Measurements from ENCODE around the gene OXT. TPM values are rescaled to one million over a fixed set of nuclear protein-coding genes. Genes with fewer than 3 reads are reported as not detected.
A peak's percentile ranks its signal among the peaks of the same experiment; 100 is the strongest.

The OXT gene
- total and polyA plus RNA-seq, 2 of the 8 experiments (the other 6 are each of a cell fraction or from before 2014, with no cell fraction given), result not detected

DNA sequence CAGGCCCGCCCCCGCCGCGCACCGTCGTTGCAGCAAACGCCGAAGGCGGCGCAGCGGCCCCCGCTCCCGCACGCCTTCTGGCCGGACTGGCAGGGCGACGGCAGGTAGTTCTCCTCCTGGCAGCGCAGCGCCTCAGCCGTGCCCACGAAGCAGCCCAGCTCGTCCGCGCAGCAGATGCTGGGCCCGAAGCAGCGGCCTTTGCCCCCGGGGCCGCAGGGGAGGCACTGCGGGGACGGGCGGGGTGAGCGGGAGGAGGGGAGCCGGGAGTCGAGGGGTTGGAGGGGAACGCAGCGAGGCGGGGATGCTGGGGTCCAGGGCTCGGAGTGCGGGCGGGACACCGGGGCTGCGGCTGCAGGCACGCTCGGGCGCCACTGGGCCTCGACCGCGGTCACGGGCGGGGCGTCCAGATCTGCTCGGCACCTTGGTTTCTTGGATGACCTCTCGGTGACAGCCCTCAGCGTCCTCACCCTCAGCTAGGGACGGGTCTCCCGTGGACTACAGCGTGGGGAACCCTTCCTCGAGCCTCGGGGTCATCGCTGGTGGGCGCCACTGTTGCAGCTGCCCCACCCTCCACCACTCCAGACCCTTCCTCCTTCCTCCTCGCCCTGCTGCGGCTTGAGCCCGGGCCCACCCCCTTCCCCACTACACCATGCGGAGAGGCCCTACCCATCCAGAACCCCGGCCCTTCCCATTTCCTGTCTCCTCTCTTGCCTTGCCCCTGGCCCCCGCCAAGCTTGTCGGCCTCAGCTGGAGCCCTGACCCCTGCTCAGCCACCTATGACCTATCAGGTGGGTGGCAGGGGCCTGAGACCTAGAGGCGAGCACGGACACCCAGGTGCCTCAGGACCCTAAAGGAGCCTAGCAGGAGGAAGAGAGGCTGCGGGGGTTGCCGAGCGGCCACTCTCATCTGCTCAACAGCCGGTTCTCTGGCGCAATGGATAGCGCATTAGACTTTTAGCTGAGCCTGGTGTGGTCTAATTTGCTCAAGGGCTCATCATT lies 11.8 kb downstream of the OXT start:
- peaks cover 27 to 43% (median 37%) of the 10 kb centered on the region in 4 experiments for H3K27me3 ChIP-seq (replicated peaks in 1 of 4; ENCODE audit: control insufficient read depth in 3 of 4, extremely low read depth in 1 of 4, insufficient read depth in 3 of 4, low read length in 3 of 4)
- H3K14ac ChIP-seq (ENCODE audit: insufficient read length), result no peak overlapping the region
- no peak overlapping the region for H3K27ac ChIP-seq (ENCODE audit: low read depth, low read length)
- peak overlapping the region; percentile 15 to 53 (median 32); a peak in 7 of 8 replicates for H3K4me3 ChIP-seq (ENCODE audit: extremely low read depth in 1 of 4, insufficient read depth in 2 of 4, low read depth in 3 of 4, low read length in 4 of 4)
- no peaks in the 10 kb centered on the region for H3K79me2 ChIP-seq (ENCODE audit: control insufficient read depth in 1 of 2, insufficient read depth in 2 of 2, low read length in 2 of 2)
- TF ChIP-seq EZH2 (IDR thresholded peaks at IDR 0.05; ENCODE audit: low read depth, low read length, severe bottlenecking) (peak; percentile 70), RAD21 (IDR thresholded peaks at IDR 0.05 in 1 of 2, conservative IDR thresholded peaks at IDR 0.05 in 1 of 2; ENCODE audit: low read depth in 2 of 2, low read length in 2 of 2) (no peak), KDM4A (IDR thresholded peaks at IDR 0.05; ENCODE audit: low read depth, low read length, severe bottlenecking) (peak; percentile 73), SUZ12 (IDR thresholded peaks at IDR 0.05; ENCODE audit: low read length) (peak; percentile 83), TAF1 (IDR thresholded peaks at IDR 0.05; ENCODE audit: low read depth, low read length) (no peak), CHD1 (IDR thresholded peaks at IDR 0.05; ENCODE audit: low read depth, low read length) (no peak), TAF7 (optimal IDR thresholded peaks at IDR 0.05; ENCODE audit: borderline replicate concordance, low read depth, low read length) (no peak)
- TF ChIP-seq, protein P1, sequence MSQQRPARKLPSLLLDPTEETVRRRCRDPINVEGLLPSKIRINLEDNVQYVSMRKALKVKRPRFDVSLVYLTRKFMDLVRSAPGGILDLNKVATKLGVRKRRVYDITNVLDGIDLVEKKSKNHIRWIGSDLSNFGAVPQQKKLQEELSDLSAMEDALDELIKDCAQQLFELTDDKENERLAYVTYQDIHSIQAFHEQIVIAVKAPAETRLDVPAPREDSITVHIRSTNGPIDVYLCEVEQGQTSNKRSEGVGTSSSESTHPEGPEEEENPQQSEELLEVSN (IDR thresholded peaks at IDR 0.05), result peak; percentile 15; the same call in 1 of the 2 replicates
- peak overlapping the region; percentile 60; the same call in 1 of the 2 replicates for H2BK5ac ChIP-seq (ENCODE audit: low read depth, low read length)
- peak overlapping the region; percentile 48; the same call in 1 of the 2 replicates for H2BK20ac ChIP-seq (ENCODE audit: low read length)
- H3K36me3 ChIP-seq (ENCODE audit: control insufficient read depth in 2 of 4, insufficient read depth in 4 of 4, low read length in 3 of 4), result no peaks in the 10 kb centered on the region
- H4K8ac ChIP-seq (ENCODE audit: extremely low read depth, insufficient read depth, low read length), result peak overlapping the region; percentile 59
- DNase-seq (ENCODE audit: low read depth in 1 of 2, low spot score in 2 of 2) (peak in 1 of 2 experiments; percentile 74), FAIRE-seq (no peak)
- peak overlapping the region; percentile 77; the same call in 1 of the 2 replicates for H2BK12ac ChIP-seq (ENCODE audit: low read depth, low read length)
- no peak overlapping the region for H3K56ac ChIP-seq (replicated peaks; ENCODE audit: insufficient read length, low read depth, low read length)
- H3K4me2 ChIP-seq (ENCODE audit: insufficient read depth in 1 of 2, low read depth in 2 of 2, low read length in 2 of 2), result peak overlapping the region; percentile 62 to 84
- no peak overlapping the region for H2AK5ac ChIP-seq (ENCODE audit: low read depth, low read length)
- no peaks in the 10 kb centered on the region for H4K20me1 ChIP-seq (replicated peaks in 1 of 2; ENCODE audit: control insufficient read depth in 1 of 2, insufficient read depth in 2 of 2, low read length in 2 of 2)
- no peak overlapping the region for H3K4ac ChIP-seq (replicated peaks; ENCODE audit: insufficient read length, low read depth, low read length)
- H2BK120ac ChIP-seq (replicated peaks; ENCODE audit: low read depth, low read length), result no peak overlapping the region
- peak overlapping the region; percentile 98; the same call in 1 of the 2 replicates for H2BK15ac ChIP-seq (ENCODE audit: low read length)
- peak overlapping the region; percentile 19; the same call in 1 of the 2 replicates for H3K18ac ChIP-seq (ENCODE audit: extremely low read depth, low read length)
- no peaks in the 10 kb centered on the region for H3K79me1 ChIP-seq (ENCODE audit: low read depth, low read length)
- H4K5ac ChIP-seq (ENCODE audit: insufficient read length, low read depth, low read length), result no peak overlapping the region
- no peak overlapping the region for H4K91ac ChIP-seq (replicated peaks; ENCODE audit: insufficient read length, low read length)
- H3K23me2 ChIP-seq (ENCODE audit: low read depth, low read length), result peaks cover 11% of the 10 kb centered on the region; the same call in 1 of the 2 replicates
- WGBS, 2 experiments (ENCODE audit: extremely low coverage in 1 of 2, insufficient coverage in 1 of 2, insufficient read length in 1 of 2, insufficient replicate concordance in 2 of 2, low coverage in 1 of 2, low lambda C conversion rate in 2 of 2, missing lambda C conversion rate in 1 of 2), result 39% methylated on average over 20 of the region's 76 CpGs; no CpG with 5 or more reads in 1 of the 2 experiments
- no peak overlapping the region; the same call in 1 of the 2 replicates for H2AFZ ChIP-seq (ENCODE audit: low read length)
- peaks cover 0 to 8% (median 6%) of the 10 kb centered on the region in 4 experiments; a peak in 5 of 7 replicates for H3K4me1 ChIP-seq (replicated peaks in 1 of 4; ENCODE audit: control insufficient read depth in 3 of 4, insufficient read depth in 4 of 4, low read length in 3 of 4)
- ChIA-PET CTCF (ENCODE audit: partially characterized antibody) (interaction anchor here (0.6 to 1.1 kb wide), 4 partner anchors 14 to 126 kb away, joined by 3 to 4 read pairs (median 4); no protein-coding TSS in a partner anchor), POLR2A (ENCODE audit: partially characterized antibody) (interaction anchor here (0.8 to 2.7 kb wide), 2 partner anchors 9 to 11 kb away, joined by 3 to 14 read pairs; partner anchors contain the start of gene OXT)
- H3K9me3 ChIP-seq (ENCODE audit: insufficient read depth in 2 of 2, low read depth in 1 of 2, low read length in 1 of 2), result no peaks in the 10 kb centered on the region
- H3K9ac ChIP-seq (replicated peaks in 1 of 4; ENCODE audit: extremely low read depth in 1 of 4, low read depth in 3 of 4, low read length in 3 of 4), result no peak overlapping the region
- no peak overlapping the region for H3K23ac ChIP-seq (ENCODE audit: insufficient read length)

Data from H1 (cell line).